Heart left ventricle (tissue), 13 donors: ENCODE data around the gene MYO1E.

Experiments
- CTCF ChIP-seq, 12 donors: fragments of 200-600 bp; sonication (generic) in 4 of 12; IDR thresholded peaks; one replicate each; pipeline versions ENCODE4 v1.5.0 to v1.8.0; 2018 to 2022; ENCODE audit warnings: antibody characterized with exemption in 12 of 12, mild to moderate bottlenecking in 5 of 12
- POLR2A ChIP-seq, 2 donors: fragments of 450-650 bp; IDR thresholded peaks; one replicate each; pipeline ENCODE4 v1.6.1; 2017; ENCODE audit warnings: antibody characterized with exemption in 2 of 2, mild to moderate bottlenecking in 2 of 2, moderate library complexity in 2 of 2
- donor health status: ischemic (EF 13 %, LVEDD 7.1; RV severe dilation, severe dysfunction).
- donor health status: DM: no; HTN: yes; CAD: no.
- donor health status: DM: no; HTN: no; CAD: no.
- donor health status: ischemic (EF 25% LVEDD 6.9; RV normal size, moderate dysfunction).
- donor health status: ischemic (EF 25% LVEDD 5.7; RV mildly dilated, moderate dysfunction).
- donor health status: ischemic (EF 35%, LVEDD 5.7; RV mildly dilated, moderate dysfunction).
- donor health status: nonischemic (EF 11% LVEDD 7.7; RV severe dilation, severe dysfunction).
- donor health status: DM: yes; HTN: yes; CAD: no.
- donor health status: PGD.
- donor health status: ischemic (EF 29% LVEDD 5.4; RV normal size, mild dysfunction).
- donor health status: nonischemic (EF 23%, LVEDD 6.1; RV moderate dilation, normal function).

- TF ChIP-seq POLR2A (IDR thresholded peaks at IDR 0.05) (no peak), CTCF (IDR thresholded peaks at IDR 0.05) (no peak)
Measured at GRCh38 chr15:59105854-59106253, 266.8 kb downstream of the MYO1E start.
